HEK293 (cell line): ENCODE data around the gene MRPL36.
"Not testable (repeated sequence)": the region's sequence is repeated elsewhere in the genome, so short reads cannot be mapped to it uniquely, and the experiment has no call there.

Experiments used
- CTCF ChIA-PET: fragments of 350-600 bp; formaldehyde crosslinking; extraction: SDS; loops from one replicate; lab custom pipeline; 2021; ENCODE audit warnings: antibody characterized with exemption; lab: Yijun Ruan, JAX
- POLR2A ChIA-PET: fragments of 300-600 bp; formaldehyde crosslinking; extraction: SDS; loops from one replicate; lab custom pipeline; 2020; ENCODE audit warnings: antibody characterized with exemption, inconsistent platforms; lab: Yijun Ruan, JAX
- H3K27ac ChIP-seq: fragments of 200-500 bp; sonication (Bioruptor generic); 2 replicates; pipeline ENCODE4 v1.5.1; 2014; ENCODE audit warnings: low read depth, low read length, control low read depth, inconsistent platforms; ENCODE audit errors: extremely low read depth
- H3K36me3 ChIP-seq, 2 experiments: fragments of 200-500 bp in 1 of 2; sonication (Bioruptor generic) in 1 of 2; 1 replicate in 1 of 2; 2 replicates in 1 of 2; pipeline ENCODE4 v1.5.1; 2014 to 2017; ENCODE audit warnings: inconsistent platforms in 2 of 2, low read length in 2 of 2; ENCODE audit not compliant: control insufficient read depth in 2 of 2, insufficient read depth in 1 of 2
- H3K4me1 ChIP-seq: fragments of 200-500 bp; sonication (Bioruptor generic); 2 replicates; pipeline ENCODE4 v1.5.1; 2014; ENCODE audit warnings: mild to moderate bottlenecking, low read length, inconsistent platforms; ENCODE audit not compliant: control insufficient read depth, insufficient read depth
- H3K4me3 ChIP-seq: 2 replicates; pipeline ENCODE4 v1.5.1; 2011; ENCODE audit warnings: low read depth, mild to moderate bottlenecking, control low read depth, low read length, moderate library complexity
- H3K9me3 ChIP-seq: fragments of 200-500 bp; sonication (Bioruptor generic); 2 replicates; pipeline ENCODE4 v1.5.1; 2014; ENCODE audit warnings: low read depth, low read length, inconsistent platforms; ENCODE audit not compliant: control insufficient read depth, insufficient read depth
- GLIS1 ChIP-seq: fragments of 450-650 bp; formaldehyde crosslinking; IDR thresholded peaks from 2 replicates; pipeline ENCODE4 v1.5.1; 2016; ENCODE audit warnings: missing biosample characterization, missing genetic modification characterization
- PRDM1 ChIP-seq: fragments of 450-650 bp; formaldehyde crosslinking; IDR thresholded peaks from 2 replicates; pipeline ENCODE4; 2016; ENCODE audit warnings: missing biosample characterization, missing genetic modification characterization
- SP2 ChIP-seq: fragments of 450-650 bp; formaldehyde crosslinking; IDR thresholded peaks from 2 replicates; pipeline ENCODE4 v1.5.1; 2016; ENCODE audit warnings: missing biosample characterization, missing genetic modification characterization
- ZIC2 ChIP-seq: fragments of 450-650 bp; formaldehyde crosslinking; IDR thresholded peaks from 2 replicates; pipeline ENCODE4 v1.5.1; 2016; ENCODE audit warnings: missing biosample characterization, missing genetic modification characterization
- ZNF416 ChIP-seq: fragments of 450-650 bp; formaldehyde crosslinking; IDR thresholded peaks from 2 replicates; pipeline ENCODE4 v1.5.1; 2016; ENCODE audit warnings: missing biosample characterization, missing genetic modification characterization
- ZNF837 ChIP-seq: fragments of 450-650 bp; formaldehyde crosslinking; IDR thresholded peaks from 2 replicates; pipeline ENCODE4 v1.5.1; 2016; ENCODE audit warnings: missing biosample characterization, missing genetic modification characterization
- TF ChIP-seq, protein P1 (sequence below): fragments of 450-650 bp; IDR thresholded peaks from 2 replicates; pipeline ENCODE4 v1.5.1; 2018; ENCODE audit warnings: missing biosample characterization, mild to moderate bottlenecking, missing genetic modification characterization
- TF ChIP-seq, protein P2 (sequence below): fragments of 450-650 bp; formaldehyde crosslinking; IDR thresholded peaks from 2 replicates; pipeline ENCODE4 v1.5.1; 2016; ENCODE audit warnings: missing biosample characterization, missing genetic modification characterization
- TF ChIP-seq, protein P3 (sequence below): fragments of 450-650 bp; formaldehyde crosslinking; IDR thresholded peaks from 2 replicates; pipeline ENCODE4 v1.5.1; 2016; ENCODE audit warnings: missing biosample characterization, missing genetic modification characterization, borderline replicate concordance

MRPL36 gene

DNA sequence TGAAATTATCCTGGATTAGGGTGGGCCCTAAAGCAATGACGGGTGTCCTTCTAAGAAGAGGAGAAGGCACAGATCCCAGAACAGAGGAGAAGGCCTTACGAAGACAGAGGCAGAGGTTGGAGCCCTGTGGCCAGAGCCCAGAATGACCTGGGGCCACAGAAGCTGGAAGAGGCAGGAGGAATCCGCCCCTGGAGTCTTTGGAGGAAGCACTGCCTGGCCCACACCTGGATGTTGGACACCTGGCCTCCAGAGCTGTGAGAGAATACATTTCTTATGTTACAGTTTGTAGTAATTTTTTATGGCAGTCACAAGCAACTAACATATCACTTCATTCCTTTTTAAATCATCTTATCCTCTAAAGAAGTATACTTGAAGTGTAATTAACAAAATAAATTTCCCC is 8.5 kb downstream of the MRPL36 start:
- TF ChIP-seq, protein P1, sequence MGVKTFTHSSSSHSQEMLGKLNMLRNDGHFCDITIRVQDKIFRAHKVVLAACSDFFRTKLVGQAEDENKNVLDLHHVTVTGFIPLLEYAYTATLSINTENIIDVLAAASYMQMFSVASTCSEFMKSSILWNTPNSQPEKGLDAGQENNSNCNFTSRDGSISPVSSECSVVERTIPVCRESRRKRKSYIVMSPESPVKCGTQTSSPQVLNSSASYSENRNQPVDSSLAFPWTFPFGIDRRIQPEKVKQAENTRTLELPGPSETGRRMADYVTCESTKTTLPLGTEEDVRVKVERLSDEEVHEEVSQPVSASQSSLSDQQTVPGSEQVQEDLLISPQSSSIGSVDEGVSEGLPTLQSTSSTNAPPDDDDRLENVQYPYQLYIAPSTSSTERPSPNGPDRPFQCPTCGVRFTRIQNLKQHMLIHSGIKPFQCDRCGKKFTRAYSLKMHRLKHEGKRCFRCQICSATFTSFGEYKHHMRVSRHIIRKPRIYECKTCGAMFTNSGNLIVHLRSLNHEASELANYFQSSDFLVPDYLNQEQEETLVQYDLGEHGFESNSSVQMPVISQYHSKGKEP (tag by site-specific recombination) = no peak
- TF ChIP-seq PRDM1 (no peak), ZNF837 (tag by site-specific recombination) (no peak)
- POLR2A ChIA-PET = no interaction called here
- H3K9me3 ChIP-seq = no peaks in the 10 kb centered on the region
- CTCF ChIA-PET = interaction anchor here (0.6 kb wide), 1 partner anchor 301 kb away, joined by 3 read pairs; no protein-coding TSS in a partner anchor
- no peak overlapping the region for H3K4me3 ChIP-seq
- peaks cover 0 to 5% of the 10 kb centered on the region in 2 experiments; a peak in 1 of 3 replicates for H3K36me3 ChIP-seq
- H3K4me1 ChIP-seq = peaks cover 6% of the 10 kb centered on the region
- H3K27ac ChIP-seq = no peak overlapping the region

DNA sequence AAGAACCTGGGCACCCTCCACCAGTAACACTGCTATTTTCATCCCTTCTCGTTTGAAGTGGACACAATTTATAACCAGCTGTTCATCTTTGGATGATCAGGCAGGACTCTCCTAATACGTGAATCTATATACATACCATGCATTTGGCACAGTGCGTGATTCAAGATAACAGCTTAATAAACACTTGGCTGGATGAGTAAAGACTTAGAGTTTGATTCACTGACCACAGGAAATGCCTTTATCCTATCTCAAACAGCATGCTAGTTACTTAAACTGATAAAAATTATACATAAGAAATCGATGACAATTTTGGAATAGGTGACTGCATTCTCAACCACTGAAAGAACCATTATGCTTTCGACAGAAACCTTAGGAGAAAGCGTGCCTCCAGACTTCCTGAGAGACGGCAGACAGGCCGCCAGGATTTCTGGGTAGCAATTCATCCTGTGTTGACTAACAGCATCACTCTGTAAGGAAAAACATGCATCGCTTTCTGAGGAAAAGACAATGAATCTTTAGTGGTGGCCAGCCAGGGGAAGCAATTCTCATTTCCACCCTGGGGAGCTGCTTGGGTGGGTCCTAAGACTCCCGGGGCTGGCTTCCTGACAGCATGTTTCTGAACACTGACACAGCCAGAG is 9.7 kb downstream of the MRPL36 start:
- ChIA-PET POLR2A (interaction anchor here (1.5 kb wide), 1 partner anchor 9 kb away, joined by 5 read pairs; the partner anchor contains the start of gene MRPL36), CTCF (no interaction called here)
- no peak overlapping the region for H3K4me3 ChIP-seq
- peaks cover 6% of the 10 kb centered on the region for H3K4me1 ChIP-seq
- TF ChIP-seq, protein P2, sequence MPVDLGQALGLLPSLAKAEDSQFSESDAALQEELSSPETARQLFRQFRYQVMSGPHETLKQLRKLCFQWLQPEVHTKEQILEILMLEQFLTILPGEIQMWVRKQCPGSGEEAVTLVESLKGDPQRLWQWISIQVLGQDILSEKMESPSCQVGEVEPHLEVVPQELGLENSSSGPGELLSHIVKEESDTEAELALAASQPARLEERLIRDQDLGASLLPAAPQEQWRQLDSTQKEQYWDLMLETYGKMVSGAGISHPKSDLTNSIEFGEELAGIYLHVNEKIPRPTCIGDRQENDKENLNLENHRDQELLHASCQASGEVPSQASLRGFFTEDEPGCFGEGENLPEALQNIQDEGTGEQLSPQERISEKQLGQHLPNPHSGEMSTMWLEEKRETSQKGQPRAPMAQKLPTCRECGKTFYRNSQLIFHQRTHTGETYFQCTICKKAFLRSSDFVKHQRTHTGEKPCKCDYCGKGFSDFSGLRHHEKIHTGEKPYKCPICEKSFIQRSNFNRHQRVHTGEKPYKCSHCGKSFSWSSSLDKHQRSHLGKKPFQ (tag by site-specific recombination) = no peak
- TF ChIP-seq ZIC2 (tag by site-specific recombination) = 0 out of 2 replicates have a peak, but pooled peaks have one; percentile 32
- TF ChIP-seq GLIS1 (tag by site-specific recombination) = peak; percentile 86
- H3K36me3 ChIP-seq = no peaks in the 10 kb centered on the region
- H3K9me3 ChIP-seq = no peaks in the 10 kb centered on the region
- H3K27ac ChIP-seq = no peak overlapping the region

DNA sequence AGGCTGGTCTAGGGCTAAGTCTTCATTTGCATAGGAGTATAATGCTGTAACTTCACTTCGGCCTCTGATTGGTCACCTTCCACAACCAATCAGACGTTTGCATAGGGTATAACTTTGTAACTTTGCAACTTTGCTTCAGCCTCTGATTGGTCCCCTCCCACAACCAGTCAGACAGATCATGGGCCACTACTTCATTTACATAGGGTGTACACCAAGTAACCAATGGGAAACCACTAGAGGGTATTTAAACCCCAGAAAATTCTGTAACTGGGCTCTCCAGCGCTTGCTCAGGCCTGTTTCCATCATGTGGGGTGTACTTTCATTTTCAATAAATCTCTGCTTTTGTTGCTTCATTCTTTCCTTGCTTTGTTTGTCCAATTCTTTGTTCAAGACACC is 10.2 kb downstream of the MRPL36 start:
- POLR2A ChIA-PET = interaction anchor here (1.5 kb wide), 1 partner anchor 10 kb away, joined by 5 read pairs; the partner anchor contains the start of gene MRPL36
- H3K4me1 ChIP-seq, H3K4me3 ChIP-seq, H3K36me3 ChIP-seq, H3K27ac ChIP-seq, H3K9me3 ChIP-seq, CTCF ChIA-PET: not testable (repeated sequence)
- peak; percentile 15; the same call in 1 of the 2 replicates for TF ChIP-seq SP2 (tag by site-specific recombination)

DNA sequence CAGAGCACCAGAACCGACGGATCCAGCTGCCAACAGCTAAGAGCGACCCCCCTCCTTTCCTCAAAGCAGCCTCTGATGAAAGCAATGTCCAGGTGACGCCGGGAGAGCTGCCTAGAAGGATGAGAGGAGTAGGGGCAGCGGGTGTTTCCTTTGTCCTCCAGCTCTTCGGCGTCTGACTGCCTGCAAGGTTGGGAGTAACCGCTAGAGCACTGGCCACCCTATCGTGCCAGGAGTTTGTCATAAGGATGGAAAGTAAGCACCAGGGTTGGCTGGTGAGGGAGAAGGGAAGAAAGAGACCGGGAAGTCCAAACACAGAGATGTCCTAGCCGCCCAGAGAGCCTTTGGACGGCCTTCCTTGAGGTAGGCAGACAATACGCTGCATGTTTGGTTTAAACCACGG is 10.8 kb downstream of the MRPL36 start:
- ChIA-PET CTCF (interaction anchor here (2.4 kb wide), 1 partner anchor 25 kb away, joined by 9 read pairs; no protein-coding TSS in a partner anchor), POLR2A (interaction anchor here (1.2 kb wide), 1 partner anchor 10 kb away, joined by 5 read pairs; no protein-coding TSS in a partner anchor)

More for the DNA sequence above, 10.8 kb downstream of the MRPL36 start:
- H3K27ac ChIP-seq = no peak overlapping the region
- H3K4me1 ChIP-seq = peaks cover 6% of the 10 kb centered on the region; the same call in 1 of the 2 replicates
- no peaks in the 10 kb centered on the region for H3K9me3 ChIP-seq
- no peaks in the 10 kb centered on the region for H3K36me3 ChIP-seq
- no peak overlapping the region for H3K4me3 ChIP-seq
- TF ChIP-seq, protein P3, sequence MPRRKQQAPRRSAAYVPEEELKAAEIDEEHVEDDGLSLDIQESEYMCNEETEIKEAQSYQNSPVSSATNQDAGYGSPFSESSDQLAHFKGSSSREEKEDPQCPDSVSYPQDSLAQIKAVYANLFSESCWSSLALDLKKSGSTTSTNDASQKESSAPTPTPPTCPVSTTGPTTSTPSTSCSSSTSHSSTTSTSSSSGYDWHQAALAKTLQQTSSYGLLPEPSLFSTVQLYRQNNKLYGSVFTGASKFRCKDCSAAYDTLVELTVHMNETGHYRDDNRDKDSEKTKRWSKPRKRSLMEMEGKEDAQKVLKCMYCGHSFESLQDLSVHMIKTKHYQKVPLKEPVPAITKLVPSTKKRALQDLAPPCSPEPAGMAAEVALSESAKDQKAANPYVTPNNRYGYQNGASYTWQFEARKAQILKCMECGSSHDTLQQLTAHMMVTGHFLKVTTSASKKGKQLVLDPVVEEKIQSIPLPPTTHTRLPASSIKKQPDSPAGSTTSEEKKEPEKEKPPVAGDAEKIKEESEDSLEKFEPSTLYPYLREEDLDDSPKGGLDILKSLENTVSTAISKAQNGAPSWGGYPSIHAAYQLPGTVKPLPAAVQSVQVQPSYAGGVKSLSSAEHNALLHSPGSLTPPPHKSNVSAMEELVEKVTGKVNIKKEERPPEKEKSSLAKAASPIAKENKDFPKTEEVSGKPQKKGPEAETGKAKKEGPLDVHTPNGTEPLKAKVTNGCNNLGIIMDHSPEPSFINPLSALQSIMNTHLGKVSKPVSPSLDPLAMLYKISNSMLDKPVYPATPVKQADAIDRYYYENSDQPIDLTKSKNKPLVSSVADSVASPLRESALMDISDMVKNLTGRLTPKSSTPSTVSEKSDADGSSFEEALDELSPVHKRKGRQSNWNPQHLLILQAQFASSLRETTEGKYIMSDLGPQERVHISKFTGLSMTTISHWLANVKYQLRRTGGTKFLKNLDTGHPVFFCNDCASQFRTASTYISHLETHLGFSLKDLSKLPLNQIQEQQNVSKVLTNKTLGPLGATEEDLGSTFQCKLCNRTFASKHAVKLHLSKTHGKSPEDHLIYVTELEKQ = no peak
- TF ChIP-seq ZNF416 (tag by site-specific recombination) = no peak
- TF ChIP-seq, all 188 proteins: peak for 0
